NCI-H1694 treated with DMSO at 0.1 percent for 48 hours (cell line): ENCODE results near the gene NRF1.
"Not testable (repeated sequence)": the region's sequence is repeated elsewhere in the genome, so short reads cannot be mapped to it uniquely, and the experiment has no call there.

ENCODE experiments used
- DNase-seq: peaks from one replicate; lab custom pipeline; 2025; lab: John Stamatoyannopoulos, UW

The NRF1 gene

GRCh38 chr7:129782818-129783583, 171.5 kb downstream of the NRF1 start:
- no peak for DNase-seq

- DNase-seq: no peak
Observed at GRCh38 chr7:129783584-129783919, 172.0 kb downstream of the NRF1 start.

- no peak for DNase-seq
Observed at GRCh38 chr7:129784437-129784782, 172.9 kb downstream of the NRF1 start.

GRCh38 chr7:129784783-129785684, 173.5 kb downstream of the NRF1 start:
- DNase-seq: no peak

GRCh38 chr7:129785685-129786514, 174.4 kb downstream of the NRF1 start:
- no peak for DNase-seq

- peak; percentile 60 for DNase-seq
Observed at GRCh38 chr7:129786825-129787563, 175.5 kb downstream of the NRF1 start.

- DNase-seq: no peak
Observed at GRCh38 chr7:129789000-129789399, 177.5 kb downstream of the NRF1 start.

- peak; percentile 25 for DNase-seq
Observed at GRCh38 chr7:129789652-129790051, 178.1 kb downstream of the NRF1 start.

GRCh38 chr7:129790136-129790535, 178.6 kb downstream of the NRF1 start:
- no peak for DNase-seq

GRCh38 chr7:129792721-129793120, 181.2 kb downstream of the NRF1 start:
- DNase-seq: no peak

GRCh38 chr7:129793506-129794310, 182.2 kb downstream of the NRF1 start:
- no peak for DNase-seq

GRCh38 chr7:129794461-129794860, 182.9 kb downstream of the NRF1 start:
- DNase-seq: not testable (repeated sequence)

- DNase-seq: no peak
Observed at GRCh38 chr7:129796186-129796775, 184.8 kb downstream of the NRF1 start.

- DNase-seq: no peak
Observed at GRCh38 chr7:129797214-129797789, 185.8 kb downstream of the NRF1 start.

- DNase-seq: no peak
Observed at GRCh38 chr7:129798616-129799349, 187.3 kb downstream of the NRF1 start.

- DNase-seq: no peak
Observed at GRCh38 chr7:129799350-129799955, 187.9 kb downstream of the NRF1 start.

GRCh38 chr7:129800901-129801300, 189.4 kb downstream of the NRF1 start:
- no peak for DNase-seq

GRCh38 chr7:129801882-129802281, 190.4 kb downstream of the NRF1 start:
- DNase-seq: no peak

- no peak for DNase-seq
Observed at GRCh38 chr7:129803546-129804081, 192.1 kb downstream of the NRF1 start.
